GM21529 (cell line): Measurements from ENCODE around the gene LDLRAD1.
"Not testable (repeated sequence)": the region's sequence is repeated elsewhere in the genome, so short reads cannot be mapped to it uniquely, and the experiment has no call there.

Experiments used
- ATAC-seq: cut with Tn5 transposase; IDR thresholded peaks from one replicate; pipeline ENCODE4 v1.9.1; 2021; ENCODE audit not compliant: unreplicated experiment

LDLRAD1 gene

GRCh38 chr1:54016343-54017282 lies 1.4 kb downstream of the LDLRAD1 start:
- ATAC-seq: no peak

- ATAC-seq: no peak
Observed at GRCh38 chr1:54014009-54014629, 3.9 kb downstream of the LDLRAD1 start.

- no peak for ATAC-seq
Observed at GRCh38 chr1:54013393-54014008, 4.5 kb downstream of the LDLRAD1 start.

GRCh38 chr1:54012863-54013262 lies 5.1 kb downstream of the LDLRAD1 start:
- ATAC-seq: no peak

GRCh38 chr1:54012008-54012325 lies 6.0 kb downstream of the LDLRAD1 start:
- no peak for ATAC-seq

- ATAC-seq: no peak
Observed at GRCh38 chr1:54011316-54012007, 6.5 kb downstream of the LDLRAD1 start.

GRCh38 chr1:54010415-54011117 lies 7.4 kb downstream of the LDLRAD1 start:
- no peak for ATAC-seq

GRCh38 chr1:54009406-54009805 lies 8.6 kb downstream of the LDLRAD1 start:
- ATAC-seq: no peak

GRCh38 chr1:54008876-54009275 lies 9.1 kb downstream of the LDLRAD1 start:
- no peak for ATAC-seq

GRCh38 chr1:54007613-54008012 lies 10.4 kb downstream of the LDLRAD1 start:
- ATAC-seq: no peak

- ATAC-seq: no peak
Observed at GRCh38 chr1:54006508-54006907, 11.5 kb downstream of the LDLRAD1 start.

GRCh38 chr1:54004481-54005049 lies 13.4 kb downstream of the LDLRAD1 start:
- no peak for ATAC-seq

GRCh38 chr1:54003750-54004480 lies 14.1 kb downstream of the LDLRAD1 start:
- ATAC-seq: not testable (repeated sequence)

GRCh38 chr1:54003249-54003646 lies 14.7 kb downstream of the LDLRAD1 start:
- no peak for ATAC-seq

- ATAC-seq: no peak
Observed at GRCh38 chr1:54002544-54003248, 15.3 kb downstream of the LDLRAD1 start.

GRCh38 chr1:54001591-54001990 lies 16.4 kb downstream of the LDLRAD1 start:
- ATAC-seq: no peak

- no peak for ATAC-seq
Observed at GRCh38 chr1:53999920-54000319, 18.1 kb downstream of the LDLRAD1 start.

GRCh38 chr1:53998223-53998622 lies 19.8 kb downstream of the LDLRAD1 start:
- ATAC-seq: no peak

- no peak for ATAC-seq
Observed at GRCh38 chr1:53995683-53996082, 22.3 kb downstream of the LDLRAD1 start.
